GM18873 (cell line): ENCODE measurements around the gene CDKN1A.
"Not testable (repeated sequence)": the region's sequence is repeated elsewhere in the genome, so short reads cannot be mapped to it uniquely, and the experiment has no call there.

Source experiments
- ATAC-seq: cut with Tn5 transposase; IDR thresholded peaks from one replicate; pipeline ENCODE4 v1.9.1; 2021; ENCODE audit warnings: mild to moderate bottlenecking, moderate library complexity, moderate number of reproducible peaks; ENCODE audit not compliant: unreplicated experiment, low FRiP score

CDKN1A gene

DNA sequence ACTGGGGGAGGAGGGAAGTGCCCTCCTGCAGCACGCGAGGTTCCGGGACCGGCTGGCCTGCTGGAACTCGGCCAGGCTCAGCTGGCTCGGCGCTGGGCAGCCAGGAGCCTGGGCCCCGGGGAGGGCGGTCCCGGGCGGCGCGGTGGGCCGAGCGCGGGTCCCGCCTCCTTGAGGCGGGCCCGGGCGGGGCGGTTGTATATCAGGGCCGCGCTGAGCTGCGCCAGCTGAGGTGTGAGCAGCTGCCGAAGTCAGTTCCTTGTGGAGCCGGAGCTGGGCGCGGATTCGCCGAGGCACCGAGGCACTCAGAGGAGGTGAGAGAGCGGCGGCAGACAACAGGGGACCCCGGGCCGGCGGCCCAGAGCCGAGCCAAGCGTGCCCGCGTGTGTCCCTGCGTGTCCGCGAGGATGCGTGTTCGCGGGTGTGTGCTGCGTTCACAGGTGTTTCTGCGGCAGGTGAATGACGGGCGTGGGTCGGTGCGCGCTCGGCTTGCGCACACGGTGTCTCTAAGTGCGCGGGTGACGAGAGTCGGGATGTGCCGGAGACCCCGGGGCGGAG lies at the start of gene CDKN1A:
CDKN1A (plus strand) TSS at position 227 of the 555 bp plus-strand sequence. CDS start 5,388 bp downstream, outside the sequence.
- ATAC-seq = no peak

DNA sequence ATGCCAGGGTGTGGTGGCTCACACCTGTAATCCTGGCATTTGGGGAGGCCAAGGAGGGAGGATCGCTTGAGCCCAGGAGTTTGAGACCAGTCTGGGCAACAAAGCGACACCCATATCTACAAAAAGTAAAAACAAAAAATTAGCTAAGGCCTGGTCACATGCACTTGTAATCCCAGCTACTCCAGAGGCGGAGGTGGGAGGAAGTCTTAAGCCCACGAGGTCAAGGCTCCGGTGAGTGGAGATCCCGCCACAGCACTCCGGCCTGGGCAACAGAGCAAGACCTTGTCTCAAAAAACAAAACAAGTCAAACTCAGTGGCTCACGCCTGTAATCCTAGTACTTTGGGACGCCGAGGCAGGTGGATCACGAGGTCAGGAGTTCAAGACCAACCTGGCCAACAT lies 48.7 kb upstream of the CDKN1A start:
- no peak for ATAC-seq

DNA sequence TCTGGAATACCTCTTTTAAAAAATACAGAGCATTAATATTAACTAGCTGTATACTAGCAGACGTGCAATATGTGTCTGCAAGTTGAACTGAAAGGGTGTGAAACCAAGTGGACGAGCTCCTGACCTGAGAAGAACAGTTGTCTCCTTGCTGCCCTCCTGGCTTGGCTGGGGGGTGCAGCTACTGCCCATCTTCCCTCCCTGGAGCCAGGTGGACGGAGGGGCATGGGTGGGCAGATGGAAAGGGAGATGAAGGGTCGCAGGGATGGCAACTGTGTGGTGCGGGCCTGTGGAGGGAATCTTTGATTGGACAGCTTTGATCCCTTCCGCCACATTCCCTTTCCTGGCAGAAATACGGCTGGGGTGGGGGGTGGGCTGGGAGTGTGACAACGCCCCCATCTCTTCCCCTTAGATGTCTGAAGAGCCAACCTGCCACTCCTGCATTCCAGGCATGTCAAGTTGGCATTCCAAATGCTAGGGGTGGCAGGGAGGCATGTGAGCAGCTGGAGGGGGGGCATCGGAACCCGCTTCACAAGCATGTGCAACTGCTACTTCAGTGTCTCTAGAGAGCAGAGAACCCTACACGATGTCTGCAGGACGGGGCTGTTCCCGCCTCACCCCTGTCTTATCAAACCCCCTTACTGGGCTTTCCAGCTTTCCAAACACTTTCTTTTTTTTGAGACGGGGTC lies 47.0 kb upstream of the CDKN1A start:
- ATAC-seq = no peak

DNA sequence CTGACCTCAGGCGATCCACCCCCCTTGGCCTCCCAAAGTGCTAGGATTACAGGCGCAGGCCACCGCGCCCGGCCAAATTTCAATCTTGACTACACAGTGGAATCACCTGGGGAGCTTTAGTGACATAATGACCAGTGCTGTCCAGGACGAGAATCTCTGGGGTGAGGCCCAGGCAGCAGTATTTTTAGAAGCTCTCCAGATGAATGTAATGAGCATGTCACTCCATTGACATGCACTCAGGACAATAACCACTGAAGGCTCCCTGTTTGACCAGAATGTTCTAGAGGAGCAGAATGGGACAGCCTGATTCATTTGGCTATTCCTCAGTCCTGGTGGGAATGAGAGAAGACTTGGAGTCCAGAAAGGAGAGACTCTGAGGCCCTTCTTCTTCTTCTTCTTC lies 45.1 kb upstream of the CDKN1A start:
- ATAC-seq = no peak

DNA sequence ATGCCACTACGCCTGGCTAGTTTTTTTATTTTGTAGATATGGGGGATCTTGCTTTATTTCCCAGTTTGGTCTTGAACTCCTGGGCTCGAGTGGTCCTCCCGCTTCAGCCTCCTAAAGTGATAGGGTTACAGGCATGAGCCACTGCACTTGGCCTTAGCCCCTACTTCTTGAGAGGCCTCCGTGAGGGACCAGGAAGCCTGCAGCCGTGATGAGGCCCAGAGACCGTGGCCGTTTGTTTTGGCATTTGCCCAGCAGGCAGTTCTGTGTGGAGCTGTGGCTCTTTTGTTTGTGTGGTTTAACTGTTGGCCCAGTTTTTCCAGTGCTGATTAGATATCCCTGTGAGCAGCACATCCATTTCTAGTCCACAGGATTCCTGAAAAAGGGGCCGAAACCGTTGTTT lies 44.6 kb upstream of the CDKN1A start:
- ATAC-seq = no peak

DNA sequence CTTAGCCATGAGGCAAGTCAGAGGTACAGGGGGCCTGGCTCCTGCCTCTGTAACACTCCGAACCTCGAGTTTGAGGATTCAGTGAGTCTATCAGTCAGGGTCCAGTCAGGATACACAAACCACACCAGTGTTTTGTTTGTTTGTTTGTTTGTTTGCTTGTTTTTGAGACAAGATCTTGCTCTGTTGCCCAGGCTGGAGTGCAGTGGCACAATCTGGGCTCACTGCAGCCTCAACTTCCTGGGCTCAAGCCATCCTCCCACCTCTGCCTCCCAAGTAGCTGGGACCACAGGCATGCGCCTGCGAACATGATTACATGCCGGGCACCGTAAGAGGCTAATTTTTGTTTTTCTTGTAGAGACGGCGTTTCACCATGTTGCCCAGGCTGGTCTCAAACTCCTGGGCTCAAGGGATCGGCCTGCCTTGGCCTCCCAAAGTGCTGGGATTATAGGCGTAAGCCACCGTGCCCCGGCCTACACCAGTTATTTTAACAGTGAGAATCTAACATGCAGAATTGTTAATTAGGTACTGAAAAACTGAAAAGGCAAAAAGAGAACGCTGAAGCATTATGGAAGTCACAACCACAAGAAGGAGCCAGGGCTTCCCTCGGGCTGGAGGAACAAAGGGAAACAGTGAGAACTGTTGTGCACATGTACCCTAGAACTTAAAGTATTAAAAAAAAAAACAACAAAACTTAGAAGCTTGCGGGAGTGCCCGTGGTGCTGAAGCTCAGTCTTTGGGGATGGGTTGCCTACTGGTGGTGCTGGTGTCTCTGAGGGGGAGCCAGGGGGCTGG lies 44.0 kb upstream of the CDKN1A start:
- no peak for ATAC-seq

DNA sequence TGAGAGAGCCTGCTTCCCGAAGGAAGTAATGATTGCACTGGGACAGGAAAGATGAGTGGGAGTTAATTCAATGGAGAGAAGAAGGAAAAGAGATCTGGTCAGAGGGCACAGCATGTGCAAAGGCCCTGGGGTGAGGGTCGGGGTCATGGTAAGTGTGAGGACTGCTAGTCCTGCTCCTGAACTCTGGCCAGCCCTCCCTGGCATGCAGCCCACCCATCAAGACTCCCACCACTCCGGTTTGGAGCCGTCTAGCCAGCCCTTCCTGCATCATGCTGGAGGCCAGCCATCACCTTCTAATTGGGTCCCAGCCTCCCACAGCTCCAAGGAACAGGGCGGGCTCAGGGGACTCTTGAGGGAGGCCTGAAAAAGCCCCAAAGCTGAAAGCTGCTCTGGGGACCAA lies 42.2 kb upstream of the CDKN1A start:
- ATAC-seq = no peak

DNA sequence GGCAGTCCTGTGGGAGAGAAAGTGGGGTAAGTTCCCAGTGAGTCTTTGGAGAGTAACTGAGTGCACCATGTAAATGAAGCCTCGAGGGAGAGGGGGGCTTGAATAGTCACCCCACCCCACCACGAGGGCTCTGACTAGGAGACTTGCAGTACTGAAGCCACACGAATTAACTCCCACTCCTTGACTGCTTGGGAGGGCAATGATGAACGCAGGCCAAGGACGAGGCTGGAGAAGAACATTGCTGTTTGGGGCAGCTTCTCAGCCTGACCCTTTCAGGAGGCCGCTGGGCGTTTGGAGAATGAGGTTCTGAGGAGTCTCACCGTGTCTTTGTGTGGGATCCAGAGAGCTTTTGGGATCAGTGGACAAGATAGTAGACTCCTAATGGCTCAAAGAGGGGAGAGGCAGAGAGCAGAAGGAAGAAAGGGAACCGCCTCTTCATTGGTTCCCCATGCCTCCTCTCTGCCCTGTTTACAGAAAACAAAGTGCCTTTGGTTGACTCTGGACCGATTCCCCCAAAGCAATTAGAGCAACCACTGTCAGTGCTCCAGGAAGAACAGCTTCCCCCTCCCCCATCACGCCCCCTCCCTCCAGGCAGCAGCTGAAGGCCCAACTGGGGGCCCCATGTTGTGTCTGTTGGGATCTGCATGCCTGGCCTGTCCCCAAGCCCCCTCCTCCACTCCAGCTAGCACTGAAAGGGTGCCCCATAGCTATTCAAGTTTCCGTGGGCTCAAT lies 41.7 kb upstream of the CDKN1A start:
- no peak for ATAC-seq

DNA sequence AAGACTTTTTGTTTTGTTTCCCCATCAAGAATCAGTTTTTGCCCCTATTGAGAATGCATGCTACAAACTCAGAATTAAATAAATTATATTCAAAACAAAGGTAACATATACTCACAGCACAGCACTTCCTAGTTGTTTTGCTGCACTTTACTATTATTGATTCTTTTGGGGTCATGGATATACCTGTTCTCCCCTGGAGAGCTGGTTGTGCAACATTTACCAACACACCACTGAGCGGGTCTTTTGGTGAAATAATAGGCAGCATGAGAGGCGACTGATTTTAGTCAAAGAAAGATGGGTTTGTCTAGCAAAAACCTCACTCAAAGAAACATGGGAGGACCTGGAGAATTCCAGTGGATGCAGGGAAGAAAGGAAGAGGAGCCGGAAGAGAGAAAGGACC lies 39.9 kb upstream of the CDKN1A start:
- ATAC-seq = no peak

DNA sequence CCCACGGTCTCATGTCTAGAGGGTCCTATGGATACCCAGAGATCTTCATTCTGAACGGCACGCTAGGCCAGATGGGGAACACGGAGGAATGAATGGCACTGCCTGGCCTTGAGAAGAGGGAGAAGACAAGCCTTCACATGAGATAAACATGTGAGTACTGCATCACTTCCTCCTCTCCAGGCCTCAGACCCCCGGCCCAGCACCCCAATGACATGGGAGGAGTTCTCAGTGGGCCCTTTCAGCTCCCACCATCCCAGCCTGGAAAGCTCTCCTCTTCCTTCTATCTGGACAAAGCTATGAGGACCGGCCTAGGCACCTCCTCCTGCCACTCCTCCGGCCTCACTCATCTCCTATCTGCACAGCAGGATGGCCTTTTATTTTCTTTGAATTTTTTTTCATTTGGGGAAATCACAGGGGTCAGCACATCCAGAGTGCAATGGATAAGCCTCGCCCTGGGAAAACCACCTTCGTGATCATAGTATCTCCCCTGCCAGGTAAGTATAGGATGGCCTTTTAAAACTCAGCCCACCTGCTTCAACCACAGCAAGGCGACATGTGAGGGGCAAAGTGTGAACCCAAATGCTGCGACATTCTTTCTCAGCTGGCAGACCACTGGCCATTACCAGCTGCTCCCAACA lies 39.2 kb upstream of the CDKN1A start:
- no peak for ATAC-seq

DNA sequence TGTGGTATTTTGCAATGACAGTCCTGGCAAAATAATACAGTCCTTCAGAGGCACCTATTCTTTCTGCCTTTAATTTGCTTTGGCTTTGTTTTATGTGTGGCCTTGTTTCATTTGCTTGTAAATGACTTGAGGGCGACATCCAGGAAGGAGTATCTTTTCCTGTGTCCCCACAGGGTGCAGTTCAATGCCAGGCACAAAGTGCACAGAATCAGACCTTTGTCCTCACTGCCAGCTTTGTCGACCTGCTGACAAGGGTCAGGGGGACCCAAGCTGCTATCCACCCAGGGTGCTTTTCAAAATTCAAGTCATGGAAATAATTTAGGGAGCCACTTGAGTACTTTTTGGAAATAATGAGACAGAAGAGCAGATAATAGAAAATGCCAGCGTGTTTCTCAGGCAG lies 37.0 kb upstream of the CDKN1A start:
- no peak for ATAC-seq

DNA sequence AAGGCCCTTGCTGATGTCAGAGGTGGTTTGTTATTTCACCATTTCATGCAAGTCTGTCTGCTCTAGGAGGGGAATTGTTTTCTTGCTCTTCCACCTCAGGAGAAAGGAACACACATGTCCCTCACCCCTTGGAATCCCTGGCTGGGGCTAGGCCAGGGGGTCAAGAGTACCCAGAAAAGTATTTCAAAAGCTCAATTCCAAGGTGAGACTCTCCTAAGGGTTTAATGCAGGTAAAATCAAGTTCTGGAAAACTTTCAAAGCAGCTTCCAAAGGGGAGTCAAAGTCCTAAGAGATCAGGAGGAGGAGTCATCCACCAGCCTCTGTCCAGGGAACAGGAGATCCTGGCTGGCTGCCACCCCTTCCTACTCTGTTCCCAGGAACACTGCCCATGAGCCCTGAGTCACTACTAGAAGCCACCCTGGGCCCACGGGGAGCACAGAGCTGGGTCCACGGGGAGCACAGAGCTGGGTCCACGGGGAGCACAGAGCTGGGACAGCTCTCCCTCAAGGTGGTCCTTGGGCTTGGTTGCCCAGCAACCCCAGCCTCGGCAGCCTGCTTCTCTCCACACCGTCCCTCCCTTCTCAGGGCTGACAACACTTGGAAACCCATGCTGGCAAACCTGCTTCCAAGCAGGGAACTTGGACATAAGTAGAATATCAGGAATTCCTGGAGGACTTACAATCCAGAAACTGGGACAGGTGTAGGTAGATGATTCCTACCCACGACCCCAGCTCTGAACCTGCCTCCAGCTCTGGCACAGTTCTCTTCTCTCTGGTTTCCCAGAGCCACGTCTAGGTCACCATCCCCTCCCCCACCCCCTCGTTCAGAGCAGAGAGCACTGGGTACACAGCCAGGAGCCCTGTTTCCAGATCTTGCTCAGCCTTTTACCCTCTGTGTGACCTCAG lies 35.3 kb upstream of the CDKN1A start:
- ATAC-seq = no peak

DNA sequence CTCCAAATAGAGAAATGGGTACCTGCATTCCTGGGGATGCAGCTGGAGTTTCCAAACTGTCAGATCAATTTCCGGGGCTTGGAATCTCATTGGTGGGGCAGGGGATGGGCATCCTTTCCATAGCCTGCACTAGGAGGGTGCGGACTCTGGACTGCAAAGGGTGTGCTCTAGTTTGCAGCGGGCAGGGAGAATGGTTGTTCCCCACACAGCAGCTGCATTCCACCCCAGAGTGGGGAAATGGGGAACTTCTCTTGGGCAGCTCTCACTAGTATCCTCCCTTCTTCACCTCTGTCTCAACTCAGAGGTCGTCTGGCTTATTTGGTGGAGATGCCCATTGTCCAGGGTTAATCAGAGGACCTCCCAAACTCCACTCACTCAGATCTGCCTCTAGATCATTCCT lies 34.5 kb upstream of the CDKN1A start:
- no peak for ATAC-seq

DNA sequence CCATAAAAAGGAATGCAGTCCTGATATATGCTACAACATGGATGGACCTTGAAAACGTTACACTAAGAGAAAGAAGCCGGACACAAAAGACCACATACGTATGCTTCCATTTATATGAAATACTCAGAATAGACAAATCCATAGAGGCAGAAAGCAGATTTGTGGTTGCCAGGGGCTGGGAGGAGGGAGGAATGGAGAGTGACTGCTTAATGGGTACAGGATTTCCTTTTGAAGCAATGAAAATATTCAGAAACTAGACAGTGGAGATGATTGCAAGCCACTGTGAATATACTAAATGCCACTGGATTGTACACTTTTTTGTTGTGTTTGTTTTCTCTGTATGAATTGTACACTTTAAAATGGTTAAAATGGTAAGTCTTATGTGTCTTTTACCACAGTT lies 29.4 kb upstream of the CDKN1A start:
- no peak for ATAC-seq

DNA sequence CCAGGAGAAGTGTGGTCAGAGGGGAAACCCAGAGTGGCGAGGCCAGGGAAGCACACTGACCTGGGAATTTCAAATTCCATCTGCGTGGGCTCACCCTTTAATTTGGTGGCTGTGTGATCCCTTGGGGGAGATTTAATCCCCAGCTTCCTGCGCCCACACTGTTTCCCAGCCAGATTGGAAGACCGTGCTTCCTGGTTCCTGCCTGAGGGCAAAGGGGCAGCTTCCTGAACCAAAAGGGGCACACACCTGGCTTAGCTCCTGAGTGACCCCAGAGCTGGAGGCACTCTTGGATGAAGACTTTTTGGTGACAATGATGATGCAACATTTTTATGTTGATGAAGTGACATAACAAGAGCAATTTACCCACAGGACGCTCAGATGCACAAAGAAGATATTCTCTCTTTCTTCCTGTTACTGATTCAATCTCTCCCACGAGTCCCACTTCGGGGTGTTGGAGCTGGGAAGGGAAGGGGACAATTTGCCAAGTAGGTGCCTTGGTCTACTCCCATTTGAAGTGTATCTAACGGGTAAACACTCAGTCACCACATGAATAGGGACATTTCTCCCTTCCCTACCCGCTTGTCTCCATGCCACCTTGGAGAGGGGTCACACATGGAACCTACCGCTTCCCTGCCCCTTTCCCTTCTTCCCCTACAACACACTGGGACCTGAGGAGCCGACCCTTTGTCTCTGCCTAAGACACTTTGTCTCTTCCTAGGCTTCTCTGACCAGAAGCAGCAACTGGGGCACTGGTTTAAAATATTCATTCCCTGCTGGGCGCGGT lies 28.6 kb upstream of the CDKN1A start:
- ATAC-seq = no peak

DNA sequence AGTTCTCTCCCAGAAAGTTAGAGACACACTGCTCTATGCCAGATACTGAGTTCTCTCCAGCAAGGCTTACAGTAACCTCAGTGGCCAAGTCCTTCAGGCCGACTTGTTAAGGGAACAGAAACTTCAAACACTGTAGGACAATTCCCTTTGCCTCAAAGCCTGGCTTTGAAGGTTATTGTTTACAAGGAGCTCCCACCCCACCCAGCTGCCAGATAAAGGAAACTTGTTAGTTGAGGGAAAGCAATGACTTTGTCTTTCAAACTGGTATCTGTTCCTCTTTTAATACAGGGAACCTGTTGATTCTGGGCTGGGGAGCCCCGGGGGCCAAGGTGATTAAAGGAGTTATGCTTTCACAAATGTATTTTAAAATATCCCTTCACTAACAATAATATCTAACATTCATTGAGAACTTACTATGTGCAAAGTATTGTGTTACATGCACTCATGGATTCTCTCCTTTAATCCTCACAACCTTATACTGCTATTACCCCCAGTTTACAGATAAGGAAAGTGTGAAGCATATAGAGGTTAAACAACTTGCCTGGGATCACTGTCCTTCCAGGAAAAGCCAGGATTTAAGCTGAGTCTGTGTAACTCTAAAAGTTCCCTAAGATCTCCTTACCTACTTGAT lies 27.6 kb upstream of the CDKN1A start:
- ATAC-seq = no peak

DNA sequence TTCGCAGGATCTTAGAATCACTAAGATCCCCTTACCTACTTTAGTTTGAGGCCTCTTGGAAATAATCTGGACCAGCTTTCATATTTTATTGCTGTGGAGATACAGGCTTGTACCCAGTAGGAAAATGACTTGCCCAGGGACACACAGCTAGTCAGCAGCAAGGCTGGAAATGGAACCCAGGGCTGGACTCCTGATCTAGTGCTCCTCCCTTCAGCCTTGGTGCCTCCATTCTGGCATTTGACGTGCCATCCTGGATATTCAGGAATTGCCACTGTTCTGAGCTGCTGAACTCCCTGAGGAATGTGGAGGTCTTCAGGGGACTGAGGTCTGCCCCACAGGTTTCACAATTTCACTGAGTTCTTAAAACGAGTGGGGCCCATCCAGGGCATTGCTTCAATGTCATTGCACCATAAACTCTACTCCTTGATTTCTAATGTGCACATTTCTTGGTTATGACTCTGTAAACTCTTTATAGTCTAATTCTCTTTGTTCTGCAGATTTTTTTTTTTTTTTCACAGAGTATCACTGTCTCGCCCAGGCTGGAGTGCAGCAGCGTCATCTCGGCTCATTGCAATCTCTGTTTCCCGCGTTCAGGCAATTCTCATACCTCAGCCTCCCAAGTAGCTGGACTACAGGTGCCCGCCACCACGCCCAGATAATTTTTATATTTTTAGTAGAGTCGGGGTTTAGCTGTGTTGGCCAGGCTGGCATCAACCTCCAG lies 26.7 kb upstream of the CDKN1A start:
- no peak for ATAC-seq

DNA sequence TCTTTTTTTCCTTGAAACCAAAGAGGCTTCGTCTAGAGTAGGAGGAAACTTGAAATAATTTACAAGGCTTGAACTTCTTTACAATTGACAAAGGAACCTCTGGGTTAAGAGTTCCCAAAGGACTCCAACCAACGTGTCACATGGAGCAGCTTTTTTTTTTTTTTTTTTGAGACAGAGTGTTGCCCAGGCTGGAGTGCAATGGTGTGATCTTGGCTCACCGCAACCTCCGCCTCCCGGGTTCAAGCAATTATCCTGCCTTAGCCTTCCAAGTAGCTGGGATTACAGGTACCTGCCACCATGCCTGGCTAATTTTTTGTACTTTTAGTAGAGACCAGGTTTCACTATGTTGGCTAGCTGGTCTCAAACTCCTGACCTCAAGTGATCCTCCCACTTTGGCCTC lies 24.0 kb upstream of the CDKN1A start:
- ATAC-seq = not testable (repeated sequence)
